Spleen (tissue), 11 donors: ENCODE results near the gene DSG3. TPM values are rescaled to one million over a fixed set of nuclear protein-coding genes. Genes with fewer than 3 reads are reported as not detected.

Experiments used
- DNase-seq: peaks from one replicate; pipeline ENCODE4 v3.0.0-alpha.2; 2020
- H3K27ac ChIP-seq, 8 donors: fragments of 200-600 bp; sonication (generic) in 7 of 8; 1 replicate in 4 of 8; 2 replicates in 4 of 8; pipeline versions ENCODE4 v1.5.0 to v1.8.0; 2016 to 2021; ENCODE audit warnings: inconsistent platforms in 4 of 8, mild to moderate bottlenecking in 4 of 8, moderate library complexity in 1 of 8
- H3K27me3 ChIP-seq, 7 donors: fragments of 200-600 bp; sonication (generic) in 6 of 7; replicated peaks in 1 of 7; 1 replicate in 4 of 7; 2 replicates in 3 of 7; pipeline versions ENCODE4 v1.5.0 to v1.8.0; 2016 to 2021; ENCODE audit warnings: inconsistent platforms in 3 of 7, mild to moderate bottlenecking in 1 of 7
- H3K36me3 ChIP-seq, 6 donors: fragments of 200-600 bp; sonication (generic) in 5 of 6; 1 replicate in 4 of 6; 2 replicates in 2 of 6; pipeline versions ENCODE4 v1.5.0 to v1.8.0; 2016 to 2021; ENCODE audit warnings: inconsistent platforms in 2 of 6
- H3K4me1 ChIP-seq, 6 donors: fragments of 200-600 bp; sonication (generic) in 5 of 6; 1 replicate in 3 of 6; 2 replicates in 3 of 6; pipeline versions ENCODE4 v1.5.0 to v1.8.0; 2016 to 2021; ENCODE audit warnings: inconsistent platforms in 3 of 6
- H3K4me3 ChIP-seq, 8 donors: fragments of 200-600 bp; sonication (generic) in 7 of 8; 1 replicate in 4 of 8; 2 replicates in 4 of 8; pipeline versions ENCODE4 v1.5.0 to v1.8.0; 2016 to 2021; ENCODE audit warnings: inconsistent platforms in 4 of 8, mild to moderate bottlenecking in 4 of 8, moderate library complexity in 2 of 8
- H3K9me3 ChIP-seq, 8 donors: fragments of 200-600 bp; sonication (generic) in 7 of 8; 1 replicate in 4 of 8; 2 replicates in 4 of 8; pipeline versions ENCODE4 v1.5.0 to v1.8.0; 2016 to 2021; ENCODE audit warnings: inconsistent platforms in 4 of 8
- POLR2A ChIP-seq, 3 donors: fragments of 450-650 bp; IDR thresholded peaks; one replicate each; pipeline ENCODE4 v1.5.1; 2017; ENCODE audit warnings: antibody characterized with exemption in 3 of 3, mild to moderate bottlenecking in 1 of 3
- POLR2AphosphoS5 ChIP-seq, 3 donors: sonication (generic); formaldehyde crosslinking; IDR thresholded peaks; one replicate each; pipeline ENCODE4 v1.5.1; 2017; ENCODE audit warnings: antibody characterized with exemption in 3 of 3
- WGBS, 5 donors: extraction: QIAGEN DNeasy Blood & Tissue Kit in 3 of 5; methylation state at CpG; one replicate each; pipeline versions ENCODE4 v1.1.5 to v1.1.7; 2013 to 2018; 5-methylcytosine and 5-hydroxymethylcytosine counted together
- intact Hi-C: fragments of 100-400 bp; cut with DNase I; formaldehyde crosslinking; loops from one replicate; pipeline ENCODE4 v1.15.0; 2023; ENCODE audit warnings: low total_unique reads
- polyA plus RNA-seq, 3 donors: library from polyadenylated mRNA; stranded (reverse); fragments of 200-250 nt; gene quantifications; one replicate each; pipeline ENCODE4 v1.2.1, GENCODE V29; 2013
- total RNA-seq, 7 donors: library from RNA; depleted of rRNA in 3 of 7; stranded (reverse); fragments of >200 nt in 3 of 7; fragmentation: NEBNext Ultra II Directional in 4 of 7; extraction: Animal tissue kit (Norgen Biotek cat#: 25700) in 4 of 7; gene quantifications; one replicate each; pipeline versions ENCODE4 v1.1.0 to v1.2.1, GENCODE V29; 2016 to 2021
- TF ChIP-seq, protein P1 (sequence below), 11 experiments: fragments of 200-600 bp in 7 of 11; fragments of 450-650 bp in 4 of 11; sonication (generic) in 4 of 11; IDR thresholded peaks in 8 of 11; conservative IDR thresholded peaks in 3 of 11; 1 replicate in 7 of 11; 2 replicates in 4 of 11; pipeline versions ENCODE4 v1.4.0 to v1.8.0; 2016 to 2021; ENCODE audit warnings: antibody characterized with exemption in 11 of 11, inconsistent platforms in 4 of 11, mild to moderate bottlenecking in 1 of 11
- donor health status: healthy with polysubstance abuse.
- donor health status: DM: no; HTN: no; CAD: no; lungs with moderate emphysema.
- donor health status: DM: no; HTN: no; CAD: no.
- donor health status: Bipolar disorder and iron deficiency.
- donor health status: healthy.
- donor health status: DM: no; HTN: no; CAD: no.
- donor health status: DM: yes; HTN: yes; CAD: no.

Gene DSG3
- total and polyA plus RNA-seq, 10 donors, result 0.02 to 0.04 (median 0.03) TPM; not detected in 7

DNA sequence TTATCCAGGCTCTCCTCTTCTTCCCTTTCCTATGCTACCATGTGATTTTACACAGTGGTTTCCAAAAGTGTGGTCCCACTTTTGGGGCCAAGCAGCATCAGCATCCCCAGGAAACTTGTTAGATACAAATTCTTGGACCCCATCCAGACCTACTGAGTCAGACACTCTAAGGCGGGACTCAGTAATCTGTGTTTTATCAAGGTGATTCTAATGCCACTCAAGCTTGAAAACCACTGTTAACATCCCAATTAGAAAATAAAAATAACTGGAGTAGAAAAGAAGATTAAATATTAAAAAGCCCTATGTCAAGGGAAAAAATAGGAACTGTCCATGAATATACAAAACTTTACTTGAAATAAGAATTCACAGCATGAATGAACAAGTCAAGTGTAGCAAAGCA, 61.2 kb downstream of the DSG3 start:
- Histone ChIP-seq H3K4me3 (no peak overlapping the region), H3K27me3 (peaks cover 0 to 20% (median 0%) of the 10 kb centered on the region in 7 donors), H3K9me3 (no peaks in the 10 kb centered on the region), H3K27ac (no peak overlapping the region), H3K36me3 (no peaks in the 10 kb centered on the region), H3K4me1 (no peaks in the 10 kb centered on the region)
- intact Hi-C loops, result no loop called here
- no peak for DNase-seq
- TF ChIP-seq, protein P1, sequence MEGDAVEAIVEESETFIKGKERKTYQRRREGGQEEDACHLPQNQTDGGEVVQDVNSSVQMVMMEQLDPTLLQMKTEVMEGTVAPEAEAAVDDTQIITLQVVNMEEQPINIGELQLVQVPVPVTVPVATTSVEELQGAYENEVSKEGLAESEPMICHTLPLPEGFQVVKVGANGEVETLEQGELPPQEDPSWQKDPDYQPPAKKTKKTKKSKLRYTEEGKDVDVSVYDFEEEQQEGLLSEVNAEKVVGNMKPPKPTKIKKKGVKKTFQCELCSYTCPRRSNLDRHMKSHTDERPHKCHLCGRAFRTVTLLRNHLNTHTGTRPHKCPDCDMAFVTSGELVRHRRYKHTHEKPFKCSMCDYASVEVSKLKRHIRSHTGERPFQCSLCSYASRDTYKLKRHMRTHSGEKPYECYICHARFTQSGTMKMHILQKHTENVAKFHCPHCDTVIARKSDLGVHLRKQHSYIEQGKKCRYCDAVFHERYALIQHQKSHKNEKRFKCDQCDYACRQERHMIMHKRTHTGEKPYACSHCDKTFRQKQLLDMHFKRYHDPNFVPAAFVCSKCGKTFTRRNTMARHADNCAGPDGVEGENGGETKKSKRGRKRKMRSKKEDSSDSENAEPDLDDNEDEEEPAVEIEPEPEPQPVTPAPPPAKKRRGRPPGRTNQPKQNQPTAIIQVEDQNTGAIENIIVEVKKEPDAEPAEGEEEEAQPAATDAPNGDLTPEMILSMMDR (IDR thresholded peaks at IDR 0.05 in 8 of 11, conservative IDR thresholded peaks at IDR 0.05 in 3 of 11), result no peak
- TF ChIP-seq POLR2A (IDR thresholded peaks at IDR 0.05) (no peak), POLR2AphosphoS5 (IDR thresholded peaks at IDR 0.05) (no peak)
- WGBS, 5 donors, result 77 to 90% (median 82%) methylated on average over 1 of the region's 1 CpG

DNA sequence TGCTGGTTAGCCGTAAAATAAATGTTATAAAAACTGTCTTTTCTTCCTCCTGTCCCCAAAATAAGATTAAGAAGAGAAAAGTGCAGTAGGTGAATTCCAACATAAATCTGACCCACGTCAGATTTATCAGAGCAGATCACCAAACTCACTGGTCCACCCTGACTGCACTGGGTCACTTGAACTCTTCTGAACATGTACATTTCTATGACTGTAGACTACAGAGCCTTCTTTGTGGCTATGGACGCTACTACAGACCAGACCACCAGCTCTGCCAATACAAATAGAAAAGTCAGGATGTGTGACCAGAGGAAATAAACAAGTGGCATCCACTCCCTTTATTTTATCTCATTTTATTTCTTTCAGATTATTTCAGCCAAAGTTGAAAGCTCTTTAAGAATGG, 62.0 kb downstream of the DSG3 start:
- Histone ChIP-seq H3K36me3 (no peaks in the 10 kb centered on the region), H3K27ac (no peak overlapping the region), H3K27me3 (peaks cover 0 to 20% (median 0%) of the 10 kb centered on the region in 7 donors), H3K4me1 (no peaks in the 10 kb centered on the region), H3K4me3 (no peak overlapping the region), H3K9me3 (no peaks in the 10 kb centered on the region)
- TF ChIP-seq POLR2A (IDR thresholded peaks at IDR 0.05), result no peak
- TF ChIP-seq, protein P1 (IDR thresholded peaks at IDR 0.05 in 8 of 11, conservative IDR thresholded peaks at IDR 0.05 in 3 of 11), result no peak
- TF ChIP-seq POLR2AphosphoS5 (IDR thresholded peaks at IDR 0.05), result no peak
- intact Hi-C loops, result no loop called here
- DNase-seq, result no peak
- 77 to 89% (median 79%) methylated on average over 3 of the region's 3 CpGs for WGBS, 5 donors

DNA sequence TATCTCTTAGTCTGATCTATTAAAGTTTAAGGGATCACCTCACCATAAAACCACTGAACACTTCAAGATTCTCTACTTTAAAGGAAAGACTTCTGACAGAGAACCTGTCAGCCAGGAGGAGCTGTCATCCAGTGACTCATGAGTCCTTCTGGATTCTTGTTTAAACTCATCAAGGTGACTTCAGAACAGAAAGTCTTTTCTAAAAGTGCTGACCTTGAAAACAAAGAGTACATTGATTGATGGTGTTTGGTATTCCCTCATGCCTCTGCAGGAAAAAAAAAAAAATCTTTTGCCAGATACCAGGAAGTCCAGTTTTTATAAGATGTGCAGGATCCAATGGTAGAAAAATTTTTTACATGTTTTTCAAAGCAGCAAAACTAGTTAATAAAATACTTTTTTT, 62.8 kb downstream of the DSG3 start:
- no peaks in the 10 kb centered on the region for H3K36me3 ChIP-seq
- H3K4me3 ChIP-seq, result no peak overlapping the region
- no peaks in the 10 kb centered on the region for H3K4me1 ChIP-seq
- H3K27ac ChIP-seq, result no peak overlapping the region
- intact Hi-C loops, result no loop called here
- no peaks in the 10 kb centered on the region for H3K9me3 ChIP-seq
- peaks cover 0 to 16% (median 0%) of the 10 kb centered on the region in 7 donors for H3K27me3 ChIP-seq
- DNase-seq, result no peak
- TF ChIP-seq POLR2A (IDR thresholded peaks at IDR 0.05) (no peak), POLR2AphosphoS5 (IDR thresholded peaks at IDR 0.05) (no peak)
- TF ChIP-seq, protein P1 (IDR thresholded peaks at IDR 0.05 in 8 of 11, conservative IDR thresholded peaks at IDR 0.05 in 3 of 11), result no peak

DNA sequence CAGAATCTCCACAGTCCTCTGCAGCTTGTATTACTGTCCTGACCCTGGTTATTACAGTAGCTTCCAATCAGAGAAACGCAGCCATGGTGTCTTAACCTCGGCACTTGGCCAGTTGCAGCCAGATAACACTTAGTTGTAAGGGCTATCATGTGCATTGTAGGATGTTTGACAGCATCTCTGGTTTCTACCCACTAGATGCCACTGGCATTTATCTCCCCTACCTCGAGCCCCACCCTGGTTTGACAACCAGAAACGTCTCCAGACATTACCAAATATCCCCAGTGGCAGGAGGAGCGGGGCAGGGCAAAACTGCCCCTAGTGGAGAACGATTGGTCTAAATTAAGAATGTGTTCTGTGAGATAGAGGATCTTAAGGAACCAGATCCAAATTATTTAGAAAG, 63.6 kb downstream of the DSG3 start:
- TF ChIP-seq, protein P1 (IDR thresholded peaks at IDR 0.05 in 8 of 11, conservative IDR thresholded peaks at IDR 0.05 in 3 of 11), result no peak
- TF ChIP-seq POLR2A (IDR thresholded peaks at IDR 0.05) (no peak), POLR2AphosphoS5 (IDR thresholded peaks at IDR 0.05) (no peak)
- intact Hi-C loops, result no loop called here
- WGBS, 5 donors, result 55 to 77% (median 62%) methylated on average over 6 of the region's 6 CpGs
- no peaks in the 10 kb centered on the region for H3K9me3 ChIP-seq
- H3K27me3 ChIP-seq, result peaks cover 0 to 9% (median 0%) of the 10 kb centered on the region in 7 donors
- H3K4me3 ChIP-seq, result no peak overlapping the region
- H3K36me3 ChIP-seq, result no peaks in the 10 kb centered on the region
- no peak for DNase-seq
- no peaks in the 10 kb centered on the region for H3K4me1 ChIP-seq
- no peak overlapping the region for H3K27ac ChIP-seq
